Kidney (tissue), 14 donors: Measurements from ENCODE around the gene TMEM109. TPM values are rescaled to one million over a fixed set of nuclear protein-coding genes. Genes with fewer than 3 reads are reported as not detected.

ENCODE experiments used
- DNase-seq, 5 donors: peaks; one replicate each; pipeline ENCODE4 v3.0.0-alpha.2; 2013 to 2020
- FAIRE-seq: peaks from 2 replicates; lab custom pipeline; 2012; peaks lifted over from hg19 to GRCh38; lab: Jason Lieb, UNC
- H3K27ac ChIP-seq, 2 donors: one replicate each; pipeline ENCODE4 v1.7.0; 2013; ENCODE audit warnings: low read depth in 2 of 2, low read length in 2 of 2, inconsistent platforms in 1 of 2
- H3K27me3 ChIP-seq: one replicate; pipeline ENCODE4 v1.7.1; 2013; ENCODE audit warnings: low read length, inconsistent platforms; ENCODE audit not compliant: control insufficient read depth, insufficient read depth
- H3K36me3 ChIP-seq, 3 donors: one replicate each; pipeline versions ENCODE4 v1.7.0 to v1.7.1; 2013; ENCODE audit warnings: low read length in 3 of 3, control low read depth in 1 of 3, inconsistent platforms in 1 of 3; ENCODE audit not compliant: insufficient read depth in 3 of 3, control insufficient read depth in 2 of 3
- H3K4me1 ChIP-seq, 3 donors: one replicate each; pipeline versions ENCODE4 v1.7.0 to v1.7.1; 2013; ENCODE audit warnings: low read length in 3 of 3, inconsistent platforms in 1 of 3, low read depth in 1 of 3; ENCODE audit not compliant: control insufficient read depth in 2 of 3, insufficient read depth in 2 of 3
- H3K4me3 ChIP-seq, 3 donors: one replicate each; pipeline versions ENCODE4 v1.7.0 to v1.8.1; 2013; ENCODE audit warnings: low read length in 3 of 3, control low read depth in 1 of 3, inconsistent platforms in 1 of 3
- H3K9ac ChIP-seq, 3 donors: one replicate each; pipeline versions ENCODE4 v1.7.0 to v1.7.1; 2013; ENCODE audit warnings: low read length in 3 of 3, control low read depth in 1 of 3, inconsistent platforms in 1 of 3
- H3K9me3 ChIP-seq, 3 donors: one replicate each; pipeline versions ENCODE4 v1.7.0 to v1.7.1; 2013; ENCODE audit warnings: low read length in 3 of 3, control low read depth in 1 of 3, inconsistent platforms in 1 of 3; ENCODE audit not compliant: control insufficient read depth in 2 of 3, insufficient read depth in 1 of 3
- intact Hi-C: fragments of 100-400 bp; cut with DNase I; formaldehyde crosslinking; loops from one replicate; pipeline ENCODE4 v1.11.1; 2022
- polyA plus RNA-seq: library from polyadenylated mRNA; stranded (reverse); fragments of 350-450 nt; fragmentation: Illumina TruSeq; extraction: RNeasy Lipid Tissue Mini Kit (QIAGEN cat#74804); gene quantifications from one replicate; pipeline ENCODE4 v1.2.3, GENCODE V29; 2014; ENCODE audit warnings: low read depth, low replicate concordance; ENCODE audit not compliant: insufficient read depth
- total RNA-seq: library from RNA; stranded (reverse); fragmentation: NEBNext Ultra II Directional; extraction: Animal tissue kit (Norgen Biotek cat#: 25700); gene quantifications from one replicate; pipeline ENCODE4 v1.2.1, GENCODE V29; 2021
- TF ChIP-seq, protein P1 (sequence below): IDR thresholded peaks from 3 replicates; pipeline ENCODE4 v1.5.1; 2012; ENCODE audit warnings: mild to moderate bottlenecking, moderate library complexity, borderline replicate concordance; ENCODE audit not compliant: insufficient read depth; ENCODE audit errors: extremely low read depth
- donor health status: control.
- donor health status: control.
- donor health status: control.
- donor health status: control.
- donor health status: control.
- donor health status: DM: yes; HTN: yes; CAD: no.
- donor health status: Normal renal cell carcinoma (clear cell type).

TMEM109 gene
- total and polyA plus RNA-seq, 2 donors from 2014 or later: 130 to 139 TPM

DNA sequence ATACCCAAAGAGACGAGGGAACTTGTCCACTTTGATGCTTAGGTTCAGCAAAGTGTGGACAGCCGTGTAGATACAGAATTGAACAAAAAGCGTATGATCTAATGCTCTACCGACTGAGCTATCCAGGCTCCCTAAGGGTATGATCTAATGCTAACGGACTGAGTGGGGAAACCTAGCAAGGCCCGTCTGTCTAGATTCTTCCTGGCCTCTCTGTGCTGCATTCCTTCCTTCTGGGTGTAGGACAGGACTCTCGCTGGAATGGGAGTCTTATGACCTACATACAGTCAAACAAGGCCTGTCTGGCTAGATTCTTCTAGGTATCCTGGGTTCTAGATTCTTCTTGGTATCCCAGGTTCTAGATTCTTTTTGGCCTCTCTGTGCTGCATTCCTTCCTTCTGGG, 46.4 kb downstream of the TMEM109 start:
- DNase-seq (no peak), FAIRE-seq (no peak)
- Histone ChIP-seq H3K9me3 (no peaks in the 10 kb centered on the region), H3K27ac (no peak overlapping the region), H3K27me3 (no peaks in the 10 kb centered on the region), H3K36me3 (no peaks in the 10 kb centered on the region), H3K4me1 (no peaks in the 10 kb centered on the region), H3K9ac (no peak overlapping the region), H3K4me3 (no peak overlapping the region)
- TF ChIP-seq, protein P1, sequence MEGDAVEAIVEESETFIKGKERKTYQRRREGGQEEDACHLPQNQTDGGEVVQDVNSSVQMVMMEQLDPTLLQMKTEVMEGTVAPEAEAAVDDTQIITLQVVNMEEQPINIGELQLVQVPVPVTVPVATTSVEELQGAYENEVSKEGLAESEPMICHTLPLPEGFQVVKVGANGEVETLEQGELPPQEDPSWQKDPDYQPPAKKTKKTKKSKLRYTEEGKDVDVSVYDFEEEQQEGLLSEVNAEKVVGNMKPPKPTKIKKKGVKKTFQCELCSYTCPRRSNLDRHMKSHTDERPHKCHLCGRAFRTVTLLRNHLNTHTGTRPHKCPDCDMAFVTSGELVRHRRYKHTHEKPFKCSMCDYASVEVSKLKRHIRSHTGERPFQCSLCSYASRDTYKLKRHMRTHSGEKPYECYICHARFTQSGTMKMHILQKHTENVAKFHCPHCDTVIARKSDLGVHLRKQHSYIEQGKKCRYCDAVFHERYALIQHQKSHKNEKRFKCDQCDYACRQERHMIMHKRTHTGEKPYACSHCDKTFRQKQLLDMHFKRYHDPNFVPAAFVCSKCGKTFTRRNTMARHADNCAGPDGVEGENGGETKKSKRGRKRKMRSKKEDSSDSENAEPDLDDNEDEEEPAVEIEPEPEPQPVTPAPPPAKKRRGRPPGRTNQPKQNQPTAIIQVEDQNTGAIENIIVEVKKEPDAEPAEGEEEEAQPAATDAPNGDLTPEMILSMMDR: no peak
- intact Hi-C loops: no loop called here

DNA sequence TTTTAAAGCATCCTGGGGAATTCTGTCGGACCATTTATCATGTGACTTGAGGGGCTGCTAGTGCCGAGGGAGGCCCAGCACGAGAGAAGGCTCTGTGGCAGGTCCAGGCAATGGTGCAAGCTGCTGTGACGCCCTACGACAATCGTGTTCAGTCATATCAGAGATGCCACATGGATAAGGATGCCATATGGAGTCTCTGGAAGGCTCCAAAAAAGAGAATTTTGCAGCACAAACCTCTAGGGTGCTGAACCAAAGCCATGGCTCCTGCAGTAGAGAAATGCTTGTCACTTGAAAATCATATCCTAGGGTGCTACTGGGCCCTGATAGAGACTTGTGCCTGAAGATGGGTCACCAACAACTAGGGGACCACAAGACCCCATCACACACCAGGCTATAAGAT, 50.8 kb downstream of the TMEM109 start:
- TF ChIP-seq, protein P1: no peak
- Histone ChIP-seq H3K4me1 (no peaks in the 10 kb centered on the region), H3K4me3 (no peak overlapping the region), H3K9ac (no peak overlapping the region), H3K27ac (no peak overlapping the region), H3K36me3 (no peaks in the 10 kb centered on the region), H3K9me3 (peaks cover 0 to 3% (median 0%) of the 10 kb centered on the region in 3 donors), H3K27me3 (no peaks in the 10 kb centered on the region)
- intact Hi-C loops: no loop called here
- no peak for DNase-seq
- no peak for FAIRE-seq

DNA sequence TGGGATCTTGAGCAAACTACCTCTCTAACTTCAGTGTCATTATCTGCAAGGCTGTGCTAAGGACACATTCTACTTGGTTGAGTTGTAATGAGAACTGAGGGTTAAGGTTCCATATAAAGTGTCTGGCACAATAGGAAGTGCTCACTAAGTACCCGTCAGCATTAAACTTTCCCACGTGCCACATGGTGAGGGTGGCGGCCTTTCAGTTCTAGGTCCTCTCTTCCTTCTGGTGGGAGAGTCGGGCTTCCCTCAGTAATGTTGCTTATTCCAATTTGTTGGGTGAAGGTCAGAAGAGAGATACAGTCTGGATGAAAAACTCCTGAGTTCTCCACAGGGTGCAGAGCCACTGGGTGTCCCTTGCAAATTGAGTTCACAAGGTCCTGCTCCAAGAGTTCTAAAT, 52.9 kb downstream of the TMEM109 start:
- FAIRE-seq (no peak), DNase-seq (no peak)
- TF ChIP-seq, protein P1: no peak
- Histone ChIP-seq H3K27ac (no peak overlapping the region), H3K9ac (no peak overlapping the region), H3K36me3 (no peaks in the 10 kb centered on the region), H3K4me1 (no peaks in the 10 kb centered on the region), H3K9me3 (peaks cover 0 to 3% (median 0%) of the 10 kb centered on the region in 3 donors), H3K4me3 (no peak overlapping the region), H3K27me3 (no peaks in the 10 kb centered on the region)
- intact Hi-C loops: no loop called here

DNA sequence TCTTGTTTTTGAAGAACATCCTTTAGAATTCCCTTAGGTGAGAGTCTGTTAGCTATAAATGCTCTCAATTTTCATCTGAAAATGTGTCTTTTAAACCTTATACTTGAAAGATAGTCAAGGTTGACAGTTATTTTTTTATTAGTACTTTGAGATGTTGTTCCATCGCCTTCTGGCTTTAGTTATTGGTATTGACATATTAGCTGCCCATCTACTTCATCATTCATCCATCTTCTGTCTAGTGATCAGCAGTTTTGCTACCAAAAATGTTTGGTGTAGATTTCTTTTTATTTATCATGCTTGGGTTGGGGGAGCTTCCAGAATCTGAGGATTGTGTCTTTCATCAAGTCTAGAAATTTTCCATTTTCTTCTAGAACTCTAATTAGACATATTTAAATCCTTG, 54.3 kb downstream of the TMEM109 start:
- H3K9me3 ChIP-seq: peaks cover 0 to 3% (median 0%) of the 10 kb centered on the region in 3 donors
- no peak overlapping the region for H3K9ac ChIP-seq
- H3K27me3 ChIP-seq: no peaks in the 10 kb centered on the region
- TF ChIP-seq, protein P1: no peak
- no peaks in the 10 kb centered on the region for H3K36me3 ChIP-seq
- DNase-seq (no peak), FAIRE-seq (no peak)
- intact Hi-C loops: no loop called here
- no peak overlapping the region for H3K4me3 ChIP-seq
- no peak overlapping the region for H3K27ac ChIP-seq
- H3K4me1 ChIP-seq: no peaks in the 10 kb centered on the region
